Endothelial cell of umbilical vein (primary cell): Measurements from ENCODE around the gene MAPRE2. TPM values are rescaled to one million over a fixed set of nuclear protein-coding genes. Genes with fewer than 3 reads are reported as not detected.

Experiments
- BruUV-seq: library from RNA; stranded (reverse); fragments of 400-500 nt; replicated peaks from 2 replicates; lab custom pipeline; 2021; lab: Mats Ljungman, UMichigan
- CTCF ChIA-PET: fragments of 300-600, 350-600 bp; sonication (Branson Sonifier 250); formaldehyde crosslinking; loops from one replicate; lab custom pipeline; 2021; ENCODE audit warnings: antibody characterized with exemption, inconsistent platforms; lab: Charles Lee
- POLR2A ChIA-PET: fragments of 300-600, 350-600 bp; sonication (Branson Sonifier 250); formaldehyde crosslinking; loops from one replicate; lab custom pipeline; 2021; ENCODE audit warnings: antibody characterized with exemption, inconsistent platforms; lab: Charles Lee
- DNase-seq: peaks from one replicate; pipeline ENCODE4 v3.0.0-alpha.2; 2011; ENCODE audit warnings: low read depth, low spot score
- FAIRE-seq: peaks from 2 replicates; lab custom pipeline; 2011; peaks lifted over from hg19 to GRCh38; lab: Jason Lieb, UNC
- H2AFZ ChIP-seq: 2 replicates; pipeline ENCODE4 v1.6.0; 2012; ENCODE audit warnings: low read depth, low read length, control low read depth, inconsistent platforms
- H3K27ac ChIP-seq: 2 replicates; pipeline ENCODE4 v1.5.1; 2011; ENCODE audit warnings: low read depth, mild to moderate bottlenecking, control low read depth, low read length, moderate library complexity; ENCODE audit not compliant: insufficient read depth
- H3K27me3 ChIP-seq, 2 experiments: 2 replicates each; pipeline versions ENCODE4 v1.6.0 to v1.6.1; 2011; ENCODE audit warnings: low read length in 2 of 2, mixed read lengths in 1 of 2; ENCODE audit not compliant: control insufficient read depth in 2 of 2, insufficient read depth in 2 of 2
- H3K36me3 ChIP-seq, 2 experiments: 2 replicates in 1 of 2; 3 replicates in 1 of 2; pipeline ENCODE4 v1.5.1; 2011; ENCODE audit warnings: low read length in 2 of 2, mild to moderate bottlenecking in 1 of 2, moderate library complexity in 1 of 2; ENCODE audit not compliant: control insufficient read depth in 2 of 2, insufficient read depth in 2 of 2; ENCODE audit errors: extremely low read depth in 1 of 2
- H3K4me1 ChIP-seq: 3 replicates; pipeline ENCODE4 v1.5.1; 2011; ENCODE audit warnings: mild to moderate bottlenecking, low read length; ENCODE audit not compliant: control insufficient read depth, insufficient read depth; ENCODE audit errors: extremely low read depth
- H3K4me2 ChIP-seq: 2 replicates; pipeline ENCODE4 v1.6.1; 2011; ENCODE audit warnings: low read length, control low read depth, mixed read lengths; ENCODE audit not compliant: insufficient read depth
- H3K4me3 ChIP-seq, 3 experiments: fragments of 200-600 bp in 1 of 3; sonication (generic), shearing (Covaris generic) in 1 of 3; replicated peaks in 1 of 3; 2 replicates each; pipeline ENCODE4 v1.5.1; 2011 to 2016; ENCODE audit warnings: control low read depth in 3 of 3, low read length in 3 of 3, mild to moderate bottlenecking in 2 of 3, inconsistent platforms in 1 of 3, low read depth in 1 of 3, moderate library complexity in 1 of 3; ENCODE audit not compliant: insufficient read depth in 1 of 3
- H3K79me2 ChIP-seq: 2 replicates; pipeline ENCODE4 v1.6.0; 2012; ENCODE audit warnings: low read length, inconsistent platforms; ENCODE audit not compliant: control insufficient read depth, insufficient read depth
- H3K9ac ChIP-seq: replicated peaks from 2 replicates; pipeline ENCODE3; 2011; ENCODE audit warnings: low read length, control low read depth; ENCODE audit not compliant: insufficient read depth; ENCODE audit errors: extremely low read depth
- H3K9me1 ChIP-seq: replicated peaks from 3 replicates; pipeline ENCODE4 v1.6.0; 2011; ENCODE audit warnings: mild to moderate bottlenecking, low read length; ENCODE audit not compliant: control insufficient read depth, insufficient read depth; ENCODE audit errors: extremely low read depth
- H3K9me3 ChIP-seq: replicated peaks from 2 replicates; pipeline ENCODE4 v1.5.1; 2012; ENCODE audit warnings: low read length, inconsistent platforms; ENCODE audit not compliant: control insufficient read depth, insufficient read depth
- H4K20me1 ChIP-seq: replicated peaks from 2 replicates; pipeline ENCODE3; 2011; ENCODE audit warnings: mild to moderate bottlenecking, low read length; ENCODE audit not compliant: control insufficient read depth, insufficient read depth; ENCODE audit errors: extremely low read depth
- CTCF ChIP-seq, 2 donors: IDR thresholded peaks; 1 replicate in 1 of 2; 2 replicates in 1 of 2; pipeline ENCODE4 v1.5.1; 2011; ENCODE audit warnings: low read length in 2 of 2, mild to moderate bottlenecking in 2 of 2, moderate library complexity in 2 of 2, control low read depth in 1 of 2, inconsistent platforms in 1 of 2, low read depth in 1 of 2; ENCODE audit not compliant: insufficient read depth in 1 of 2; ENCODE audit errors: extremely low read depth in 1 of 2
- EZH2 ChIP-seq: IDR thresholded peaks from 2 replicates; pipeline ENCODE4 v1.6.1; 2012; ENCODE audit warnings: borderline replicate concordance, low read depth, mild to moderate bottlenecking, moderate library complexity, low read length, inconsistent platforms; ENCODE audit not compliant: severe bottlenecking
- FOS ChIP-seq: IDR thresholded peaks from 2 replicates; pipeline ENCODE4 v1.6.1; 2011; ENCODE audit warnings: mild to moderate bottlenecking, low read length, moderate library complexity, borderline replicate concordance; ENCODE audit not compliant: insufficient read depth
- GATA2 ChIP-seq: IDR thresholded peaks from 2 replicates; pipeline ENCODE4 v1.7.0; 2011; ENCODE audit warnings: low read depth, mild to moderate bottlenecking, moderate library complexity, mixed read lengths, low read length; ENCODE audit not compliant: insufficient read length, insufficient read depth
- JUN ChIP-seq: IDR thresholded peaks from 2 replicates; pipeline ENCODE4 v1.6.1; 2011; ENCODE audit warnings: borderline replicate concordance, low read depth; ENCODE audit not compliant: insufficient read length, insufficient read depth
- MYC ChIP-seq: IDR thresholded peaks from one replicate; pipeline ENCODE4 v1.6.1; 2011; ENCODE audit warnings: mild to moderate bottlenecking, low read depth, low read length
- POLR2A ChIP-seq: IDR thresholded peaks from 2 replicates; pipeline ENCODE4 v1.6.1; 2012; ENCODE audit warnings: low read depth, mild to moderate bottlenecking, control low read depth, low read length
- POLR2AphosphoS5 ChIP-seq: IDR thresholded peaks from 2 replicates; pipeline ENCODE4 v1.6.1; 2012; ENCODE audit warnings: low read depth, mild to moderate bottlenecking, control low read depth, low read length, moderate library complexity; ENCODE audit not compliant: insufficient read depth
- dilution Hi-C: fragments of 300-500 bp; cut with MboI; formaldehyde crosslinking; loops from one replicate; pipeline ENCODE4 v1.15.0; 2019; ENCODE audit warnings: low sequenced_read_pairs; ENCODE audit not compliant: extremely low pct_ligation_motif_present
- intact Hi-C: fragments of 100-400 bp; cut with micrococcal nuclease; formaldehyde crosslinking; loops from one replicate; pipeline ENCODE4 v1.10.0; 2022
- polyA plus RNA-seq, 4 experiments: library from polyadenylated mRNA; depleted of rRNA in 3 of 4; stranded (reverse) in 3 of 4; unstranded in 1 of 4; fragments of >200 nt; gene quantifications; 2 replicates each; pipeline versions ENCODE4 v1.2.1 to v1.2.3, GENCODE V29; 2011 to 2012; ENCODE audit warnings: missing spikeins in 1 of 4
- total RNA-seq: library from RNA; stranded (reverse); gene quantifications from 2 replicates; pipeline ENCODE4 v1.2.3, GENCODE V29; 2021

MAPRE2 gene
- total and polyA plus RNA-seq, 2 donors (not counting 3 experiments of a cell fraction or from before 2014, with no cell fraction given), result 117 to 148 TPM

DNA sequence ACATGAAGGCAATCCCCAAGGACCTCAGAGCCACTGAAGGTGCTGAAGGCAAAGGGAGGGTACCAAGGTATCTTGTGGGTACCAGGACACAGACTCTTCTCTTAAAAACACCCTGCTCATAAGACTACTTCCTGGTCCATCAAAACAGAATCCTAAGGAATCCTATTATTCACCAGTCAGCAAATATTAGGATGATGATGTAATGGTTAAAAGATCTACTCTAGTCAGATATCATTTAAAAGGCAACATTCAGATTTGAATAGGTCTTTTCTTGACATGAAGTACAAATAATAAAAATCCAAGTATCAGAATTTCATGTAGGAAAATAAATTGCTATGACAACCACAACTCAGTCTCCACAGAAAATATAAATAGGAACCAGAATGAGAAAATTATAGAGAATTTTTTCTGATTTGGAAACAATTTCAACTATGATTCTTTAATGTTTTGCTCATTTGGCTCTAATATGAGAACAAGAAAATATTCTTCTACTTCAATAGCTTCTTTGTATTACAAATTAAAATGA is 121.9 kb downstream of the MAPRE2 start:
- Histone ChIP-seq H4K20me1 (no peaks in the 10 kb centered on the region), H3K9ac (no peak overlapping the region), H3K4me3 (no peak overlapping the region), H3K27ac (no peak overlapping the region), H3K9me1 (no peaks in the 10 kb centered on the region), H3K4me1 (no peaks in the 10 kb centered on the region), H3K9me3 (no peaks in the 10 kb centered on the region), H3K4me2 (no peak overlapping the region), H3K36me3 (no peaks in the 10 kb centered on the region), H3K27me3 (no peaks in the 10 kb centered on the region), H2AFZ (no peak overlapping the region), H3K79me2 (no peaks in the 10 kb centered on the region)
- DNase-seq, result no peak
- dilution Hi-C loops (no loop called here), intact Hi-C loops (no loop called here)
- ChIA-PET POLR2A (no interaction called here), CTCF (interaction anchor here (1.2 to 1.3 kb wide), 2 partner anchors 18 to 296 kb away, joined by 3 read pairs; no protein-coding TSS in a partner anchor)
- FAIRE-seq, result no peak
- TF ChIP-seq GATA2, result no peak
- TF ChIP-seq CTCF (IDR thresholded peaks at IDR 0.05; ENCODE audit: extremely low read depth in 1 of 2, insufficient read depth in 1 of 2, low read depth in 1 of 2, low read length in 2 of 2), result no peak
- no peak for TF ChIP-seq POLR2A
- TF ChIP-seq MYC, result no peak
- TF ChIP-seq JUN, result peak; percentile 26
- no peak for TF ChIP-seq EZH2
- TF ChIP-seq POLR2AphosphoS5, result no peak
- TF ChIP-seq FOS, result no peak
- no TSS peak for BruUV-seq
